GM21786 (cell line): ENCODE data around the gene NPY4R2.
"Not testable (repeated sequence)": the region's sequence is repeated elsewhere in the genome, so short reads cannot be mapped to it uniquely, and the experiment has no call there.

Experiments
- ATAC-seq: cut with Tn5 transposase; IDR thresholded peaks from one replicate; pipeline ENCODE4 v1.9.1; 2021; ENCODE audit not compliant: unreplicated experiment

NPY4R2 gene, protein sequence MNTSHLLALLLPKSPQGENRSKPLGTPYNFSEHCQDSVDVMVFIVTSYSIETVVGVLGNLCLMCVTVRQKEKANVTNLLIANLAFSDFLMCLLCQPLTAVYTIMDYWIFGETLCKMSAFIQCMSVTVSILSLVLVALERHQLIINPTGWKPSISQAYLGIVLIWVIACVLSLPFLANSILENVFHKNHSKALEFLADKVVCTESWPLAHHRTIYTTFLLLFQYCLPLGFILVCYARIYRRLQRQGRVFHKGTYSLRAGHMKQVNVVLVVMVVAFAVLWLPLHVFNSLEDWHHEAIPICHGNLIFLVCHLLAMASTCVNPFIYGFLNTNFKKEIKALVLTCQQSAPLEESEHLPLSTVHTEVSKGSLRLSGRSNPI

DNA sequence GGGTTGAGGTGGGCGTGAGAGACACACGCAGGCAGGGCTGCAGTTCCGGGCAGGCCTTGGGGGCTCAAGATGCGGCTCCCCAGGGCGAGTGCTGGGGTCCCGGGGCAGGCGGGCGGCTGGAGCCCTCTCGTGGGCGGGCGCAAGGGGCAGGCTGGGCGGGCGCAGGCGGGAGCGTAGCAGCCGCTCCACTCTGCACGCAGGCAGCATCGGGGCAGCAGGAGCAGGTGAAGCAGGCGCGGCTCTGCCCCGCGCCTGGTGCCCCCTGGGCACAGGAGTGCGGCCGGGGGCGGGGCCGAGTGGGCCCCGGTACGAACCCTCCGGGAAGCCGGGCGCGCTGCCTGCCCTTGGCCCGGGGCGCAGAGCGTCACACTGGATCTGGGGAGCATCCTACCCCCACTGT is at the start of gene NPY4R2:
Gene NPY4R2, plus strand, starts transcription at position 188 of the 400 bp plus-strand sequence. CDS start 3,326 bp downstream, outside the sequence.
- ATAC-seq = not testable (repeated sequence)

DNA sequence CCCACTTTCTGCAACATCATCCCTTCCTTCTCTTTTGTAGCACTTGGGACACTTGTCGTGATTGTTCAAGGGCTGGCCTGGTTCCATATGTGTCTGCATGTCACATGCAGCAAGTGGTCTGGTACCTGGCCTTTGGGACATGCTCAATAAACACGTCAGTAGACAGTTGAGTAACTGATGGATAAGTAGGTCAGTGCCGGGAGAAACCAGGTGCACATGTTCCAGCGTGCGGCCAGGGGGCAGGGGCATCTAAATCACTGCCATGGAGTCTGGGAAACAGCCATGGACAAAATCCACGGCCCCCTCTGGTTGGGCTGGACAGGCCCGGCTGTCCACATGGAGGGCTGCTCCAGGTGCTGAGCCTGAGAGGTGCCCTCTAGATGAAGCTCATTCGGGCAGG is 47.6 kb upstream of the NPY4R2 start:
- not testable (repeated sequence) for ATAC-seq

DNA sequence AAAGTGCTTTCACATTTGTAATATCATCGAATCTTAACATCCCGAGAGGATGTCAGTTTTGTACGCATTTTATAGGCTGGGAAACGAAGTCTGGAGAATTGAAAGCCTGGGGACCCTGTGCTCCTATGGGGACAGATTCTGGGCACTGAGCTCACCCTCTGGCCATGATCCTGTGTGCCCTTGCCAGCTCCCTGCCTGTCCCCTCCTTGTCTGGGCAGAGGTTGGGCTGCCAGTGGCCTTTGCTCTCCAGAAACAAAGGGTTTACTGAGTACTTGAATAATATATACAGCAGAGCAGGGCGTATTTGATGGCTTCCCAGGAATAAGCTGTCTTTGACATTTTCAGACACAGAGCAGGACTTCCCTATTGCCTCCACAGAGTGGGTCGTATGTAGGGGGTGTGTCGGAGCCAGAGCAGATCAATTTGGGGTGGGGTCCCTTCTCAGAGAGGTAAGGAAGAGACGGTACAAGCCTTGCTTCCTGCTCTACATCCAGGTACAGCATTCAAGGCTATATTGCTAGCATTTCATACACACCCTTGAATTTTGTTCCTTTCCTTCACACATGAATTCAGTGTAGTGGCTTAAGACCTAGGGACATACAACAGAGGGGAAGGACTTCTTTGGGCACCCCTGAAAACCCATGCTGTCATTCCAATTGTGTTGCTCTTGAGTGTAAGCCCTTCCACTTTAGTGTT is 46.8 kb upstream of the NPY4R2 start:
- not testable (repeated sequence) for ATAC-seq

DNA sequence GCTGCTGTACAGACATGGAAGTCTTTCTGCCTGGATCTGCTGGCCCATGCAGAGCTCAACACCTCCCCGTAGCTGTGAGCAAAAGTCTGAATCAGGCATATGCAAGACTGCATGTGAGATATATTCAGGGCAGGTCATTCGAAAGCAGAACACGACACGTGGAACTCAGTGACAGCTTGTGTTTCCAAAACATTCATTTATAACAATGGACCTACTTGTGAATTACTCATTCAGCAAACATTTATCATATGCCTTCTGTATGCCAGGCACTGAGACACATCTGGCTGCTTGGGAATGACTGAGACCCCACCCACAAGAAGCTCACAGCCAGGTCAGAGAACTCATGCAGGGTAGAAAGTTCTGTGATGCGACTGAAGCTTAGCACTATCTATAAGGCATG is 46.2 kb upstream of the NPY4R2 start:
- ATAC-seq = not testable (repeated sequence)

DNA sequence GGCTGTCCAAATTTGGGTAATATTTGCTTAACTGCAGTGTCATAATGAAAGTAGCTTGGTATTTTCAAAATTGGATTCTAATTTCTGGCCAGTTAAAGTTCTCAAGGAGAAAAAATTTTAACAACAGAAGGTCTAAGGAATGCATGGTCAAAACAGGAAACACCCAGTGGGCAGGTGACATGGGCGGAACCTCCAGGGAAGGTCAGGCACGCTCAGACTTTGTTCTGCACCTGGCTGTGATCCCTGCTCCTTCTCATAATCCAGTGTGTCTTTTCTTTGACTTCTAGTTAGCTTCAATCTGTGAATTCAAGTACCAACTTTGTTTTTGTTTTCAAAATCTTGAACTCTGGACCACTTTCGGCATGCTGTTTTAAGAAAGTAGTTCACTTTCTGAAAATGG is 34.2 kb upstream of the NPY4R2 start:
- not testable (repeated sequence) for ATAC-seq

DNA sequence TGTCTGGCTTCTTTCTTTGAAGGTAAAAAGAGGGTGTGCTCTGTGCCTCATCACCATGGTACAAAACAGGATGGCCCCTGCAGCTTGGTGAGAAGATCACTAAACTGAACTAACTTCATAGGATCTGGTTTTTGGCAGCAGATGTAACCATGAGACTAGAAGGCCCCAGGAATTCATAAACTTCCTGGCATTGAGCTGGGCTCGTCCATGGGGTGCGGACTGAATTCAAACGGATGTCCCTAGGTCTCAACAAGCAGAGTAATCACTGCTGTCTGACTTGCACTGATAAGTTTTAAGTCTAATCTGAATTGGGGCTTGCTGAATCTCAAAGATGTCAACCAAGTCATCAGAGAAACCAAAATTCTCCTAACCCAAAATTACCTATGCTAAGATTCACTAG is 33.5 kb upstream of the NPY4R2 start:
- ATAC-seq = not testable (repeated sequence)

DNA sequence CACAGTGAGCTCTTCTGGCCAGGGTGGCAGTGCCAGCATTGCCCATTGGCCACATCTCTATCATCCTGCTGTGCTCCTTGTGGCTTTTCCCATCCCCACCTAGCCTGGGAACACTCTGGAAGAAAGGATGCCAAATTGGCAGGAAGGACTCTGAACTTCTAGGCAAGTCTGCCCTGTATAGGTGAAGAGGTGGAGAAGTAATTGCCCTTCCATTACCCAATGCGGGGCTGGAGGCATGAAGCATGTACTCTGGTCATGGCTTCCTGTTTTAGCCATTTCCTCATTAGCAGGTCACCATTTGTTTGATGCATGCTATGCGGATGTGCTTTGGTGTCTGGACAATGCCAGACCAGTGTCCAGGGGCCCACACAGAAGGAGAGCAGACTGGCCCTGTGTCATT is 32.1 kb upstream of the NPY4R2 start:
- ATAC-seq = not testable (repeated sequence)

DNA sequence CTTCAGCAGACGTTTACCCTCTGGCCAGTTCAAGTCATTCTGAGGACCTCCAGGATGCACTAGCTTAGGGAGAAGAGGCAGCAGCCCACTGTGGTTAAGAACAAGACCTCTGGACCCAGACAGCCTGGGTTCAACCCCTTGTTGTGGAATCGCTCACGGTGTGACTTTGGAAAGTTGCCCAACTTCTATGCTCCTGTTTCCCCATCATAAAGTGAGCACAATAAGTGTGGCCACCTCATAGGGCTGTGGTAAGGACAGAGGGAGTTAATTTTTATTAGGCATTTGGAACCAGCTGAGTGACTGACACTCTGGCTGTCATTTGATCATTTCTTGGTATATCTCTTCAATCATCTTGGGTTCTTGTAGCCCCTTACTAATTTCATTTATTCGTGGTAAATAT is 31.6 kb upstream of the NPY4R2 start:
- ATAC-seq = not testable (repeated sequence)

DNA sequence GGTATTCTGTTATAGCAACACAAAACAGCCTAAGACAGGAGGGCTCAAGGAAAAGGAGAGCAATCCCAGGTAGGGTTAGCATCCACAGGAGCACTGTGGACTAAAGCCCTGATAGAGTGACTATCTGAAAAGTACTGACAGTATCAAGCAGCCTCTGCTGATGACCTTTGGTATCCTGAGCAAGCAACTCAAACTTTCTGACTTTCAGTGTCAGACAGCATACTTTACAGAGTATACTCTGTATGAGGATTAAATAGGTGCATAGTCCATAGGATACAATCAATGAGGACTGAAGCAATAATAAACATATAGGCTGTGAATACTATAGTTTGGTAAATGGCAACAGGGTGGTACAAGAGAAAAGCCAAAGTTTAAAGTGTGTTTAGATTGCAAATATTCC is 27.7 kb upstream of the NPY4R2 start:
- ATAC-seq = not testable (repeated sequence)

DNA sequence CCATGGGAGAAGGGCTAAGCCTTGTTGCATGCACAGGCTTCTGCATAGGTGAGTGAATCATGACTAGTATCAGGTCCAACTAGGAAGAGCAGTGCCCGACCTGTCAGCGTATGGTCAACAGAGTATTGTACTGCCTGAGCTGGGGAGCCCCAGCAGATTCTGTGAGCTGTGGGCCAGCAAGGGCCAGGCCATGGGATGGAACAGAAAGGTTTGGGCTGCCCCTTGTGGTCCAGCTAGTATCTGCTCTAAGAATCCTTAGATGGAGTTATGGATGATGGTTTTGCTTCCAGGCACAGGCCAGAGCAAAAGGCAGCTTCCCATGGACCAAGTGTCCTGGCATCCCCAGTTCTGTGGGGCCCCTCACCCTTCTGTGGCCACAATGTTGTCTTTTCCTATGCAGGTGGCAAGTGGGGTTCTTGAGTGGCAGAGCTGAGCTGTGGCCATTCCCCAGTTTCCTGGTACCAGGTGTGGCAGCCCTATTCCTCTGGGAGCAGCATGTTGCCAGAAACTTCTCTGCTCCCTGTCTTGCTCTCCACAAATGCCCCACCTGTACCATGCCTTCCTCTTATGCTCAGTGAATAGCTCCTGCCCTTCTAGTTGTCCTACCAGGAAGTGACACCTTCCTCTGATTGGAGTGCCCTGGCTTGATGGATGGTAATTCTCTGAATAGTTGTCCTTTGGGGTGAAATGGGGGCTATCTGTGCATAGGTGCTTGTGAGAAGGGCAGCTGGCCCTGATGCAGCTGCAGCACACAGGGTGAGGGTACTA is 25.8 kb upstream of the NPY4R2 start:
- not testable (repeated sequence) for ATAC-seq

DNA sequence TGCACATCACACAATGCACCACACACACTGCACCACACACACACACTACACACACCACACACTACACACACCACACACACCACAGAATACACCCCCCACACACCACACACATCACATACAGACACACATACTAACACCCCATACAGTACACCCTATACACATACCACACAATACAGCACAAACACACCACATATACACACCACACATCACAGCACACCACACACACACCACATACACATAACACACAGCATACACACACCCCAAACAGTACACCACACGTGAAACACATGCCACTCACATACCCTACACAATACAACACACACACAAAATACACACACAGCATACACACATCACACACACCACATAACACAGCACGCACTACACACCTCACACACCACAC is 23.9 kb upstream of the NPY4R2 start:
- not testable (repeated sequence) for ATAC-seq

DNA sequence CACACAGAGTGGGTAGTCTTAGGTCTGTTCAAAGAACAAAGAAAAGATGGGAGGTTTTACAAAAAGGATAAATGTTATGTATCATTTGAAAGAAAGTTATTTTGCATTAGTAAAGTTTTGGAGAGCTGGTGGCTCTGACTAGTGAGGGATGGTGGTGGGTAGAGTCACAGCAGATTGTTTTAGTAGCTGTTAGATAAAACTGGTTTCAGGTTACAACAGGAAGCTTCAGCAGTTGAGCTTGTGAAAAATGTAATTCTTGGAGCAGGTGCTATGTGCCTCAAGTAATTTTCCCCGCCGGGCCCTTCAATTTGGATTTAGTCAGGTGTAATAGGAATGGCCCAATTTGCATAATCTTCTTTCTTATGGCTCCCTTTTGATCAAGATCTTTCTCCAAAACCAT is 20.6 kb upstream of the NPY4R2 start:
- not testable (repeated sequence) for ATAC-seq

DNA sequence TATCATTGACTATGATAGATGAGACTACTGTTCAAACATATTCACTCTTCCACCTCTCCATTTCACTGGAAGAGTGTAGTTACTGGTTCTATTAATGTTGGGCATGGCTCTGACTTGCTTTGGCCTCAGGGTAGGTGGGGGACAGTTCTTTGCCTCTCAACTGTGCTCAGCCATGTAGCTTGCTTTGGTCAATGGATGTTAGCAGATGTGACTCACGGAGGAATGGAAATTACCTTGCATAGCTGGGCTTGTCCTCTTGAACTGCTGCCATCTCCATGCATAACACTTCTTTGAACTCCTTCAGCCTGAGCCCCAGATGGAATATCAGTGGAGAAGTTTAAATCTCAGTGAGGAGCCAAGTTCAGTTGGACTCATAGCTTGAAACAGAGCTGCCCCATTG is 9.1 kb upstream of the NPY4R2 start:
- ATAC-seq = not testable (repeated sequence)

DNA sequence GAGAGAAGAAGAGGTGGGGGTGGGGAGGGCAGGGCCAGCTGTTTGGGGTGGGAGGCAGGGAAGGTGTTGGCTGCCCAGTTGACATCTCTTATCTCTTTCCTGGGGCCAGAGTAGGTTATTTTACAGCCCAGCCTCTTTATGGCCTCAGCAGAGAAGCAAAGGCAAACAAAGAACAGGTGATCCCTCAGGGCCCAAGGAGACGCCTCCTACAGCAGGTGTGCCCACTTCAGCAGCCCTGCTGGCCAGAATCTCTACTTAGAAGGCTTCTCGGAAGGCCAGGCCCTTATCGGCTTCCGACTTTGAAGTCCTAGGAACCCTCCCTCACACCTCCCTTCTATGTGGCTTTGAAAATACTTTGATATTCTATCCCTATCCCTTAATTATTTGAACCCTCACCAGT is 8.0 kb upstream of the NPY4R2 start:
- not testable (repeated sequence) for ATAC-seq

DNA sequence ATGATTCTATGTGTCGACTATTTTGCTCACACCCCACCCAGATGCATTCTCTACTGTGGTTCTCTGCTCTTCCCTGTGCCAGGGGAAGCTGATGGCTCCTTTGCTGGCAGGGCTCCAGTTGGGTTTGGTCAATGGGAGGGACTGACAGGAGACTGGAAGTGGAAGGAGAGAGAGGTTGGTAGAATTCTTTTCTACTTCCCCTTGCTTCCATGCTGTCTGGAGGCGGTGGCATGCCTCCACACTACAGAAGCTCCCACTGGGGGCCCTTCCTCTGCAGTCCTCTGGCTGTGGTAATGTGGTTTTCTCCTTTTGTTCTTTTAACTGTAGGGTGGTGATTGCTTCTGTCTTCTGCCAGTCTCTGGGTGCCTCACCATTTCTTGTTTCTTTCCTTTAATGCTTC is 4.4 kb upstream of the NPY4R2 start:
- ATAC-seq = not testable (repeated sequence)

DNA sequence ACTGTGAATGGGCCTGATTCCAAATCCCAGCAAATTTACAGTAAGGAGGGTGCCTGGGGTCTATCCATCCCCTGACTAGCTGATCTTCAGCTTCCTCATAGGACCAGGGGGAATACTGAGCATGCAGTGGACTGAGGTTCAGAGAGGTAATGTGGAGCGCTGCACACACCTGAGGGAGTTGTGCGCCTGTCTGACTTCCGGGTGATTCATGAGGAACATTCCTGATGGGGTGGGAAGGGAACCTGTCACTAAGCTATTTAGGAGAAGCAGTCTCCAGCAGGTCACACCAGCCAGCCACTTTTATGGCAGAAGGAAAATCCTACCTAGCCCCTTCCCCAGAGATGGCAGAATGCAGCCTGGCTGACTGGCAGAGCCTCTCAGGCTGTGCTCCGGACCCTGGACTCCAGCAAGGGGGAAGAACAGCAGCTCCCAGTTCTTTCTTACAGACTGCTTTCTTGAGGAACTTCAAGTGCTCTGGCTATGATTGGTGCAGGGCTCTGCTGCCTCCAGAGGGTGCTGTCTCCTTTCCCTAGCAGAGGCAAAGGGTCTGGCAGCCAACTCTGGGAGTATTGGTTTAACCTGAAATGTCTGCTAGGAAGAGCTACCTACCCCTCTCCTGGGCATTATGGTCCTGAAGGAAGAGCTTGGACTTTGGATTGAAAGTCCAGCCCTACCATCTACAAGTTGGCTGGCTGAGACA is 2.5 kb upstream of the NPY4R2 start:
- ATAC-seq = not testable (repeated sequence)

DNA sequence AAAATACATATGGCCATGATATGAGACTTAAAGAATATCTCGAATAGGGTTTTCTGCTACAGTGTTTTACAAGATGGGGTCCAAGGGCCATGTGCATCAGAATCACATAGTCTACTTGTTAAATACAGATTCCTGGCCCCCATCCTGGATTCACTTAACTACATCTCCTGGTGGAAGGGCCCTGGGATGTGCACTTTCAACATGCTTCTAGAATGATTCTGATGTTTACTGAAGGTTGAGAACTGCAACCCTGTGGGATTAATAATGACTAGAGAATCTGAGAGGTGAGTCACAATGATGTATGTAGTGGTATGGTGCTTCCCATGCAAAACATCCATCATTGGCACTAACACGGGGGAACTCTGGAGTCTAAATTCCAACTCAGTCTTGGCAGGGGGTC is 2.1 kb downstream of the NPY4R2 start:
- not testable (repeated sequence) for ATAC-seq

DNA sequence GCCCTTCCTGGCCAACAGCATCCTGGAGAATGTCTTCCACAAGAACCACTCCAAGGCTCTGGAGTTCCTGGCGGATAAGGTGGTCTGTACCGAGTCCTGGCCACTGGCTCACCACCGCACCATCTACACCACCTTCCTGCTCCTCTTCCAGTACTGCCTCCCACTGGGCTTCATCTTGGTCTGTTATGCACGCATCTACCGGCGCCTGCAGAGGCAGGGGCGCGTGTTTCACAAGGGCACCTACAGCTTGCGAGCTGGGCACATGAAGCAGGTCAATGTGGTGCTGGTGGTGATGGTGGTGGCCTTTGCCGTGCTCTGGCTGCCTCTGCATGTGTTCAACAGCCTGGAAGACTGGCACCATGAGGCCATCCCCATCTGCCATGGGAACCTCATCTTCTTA is 4.0 kb downstream of the NPY4R2 start:
- not testable (repeated sequence) for ATAC-seq

DNA sequence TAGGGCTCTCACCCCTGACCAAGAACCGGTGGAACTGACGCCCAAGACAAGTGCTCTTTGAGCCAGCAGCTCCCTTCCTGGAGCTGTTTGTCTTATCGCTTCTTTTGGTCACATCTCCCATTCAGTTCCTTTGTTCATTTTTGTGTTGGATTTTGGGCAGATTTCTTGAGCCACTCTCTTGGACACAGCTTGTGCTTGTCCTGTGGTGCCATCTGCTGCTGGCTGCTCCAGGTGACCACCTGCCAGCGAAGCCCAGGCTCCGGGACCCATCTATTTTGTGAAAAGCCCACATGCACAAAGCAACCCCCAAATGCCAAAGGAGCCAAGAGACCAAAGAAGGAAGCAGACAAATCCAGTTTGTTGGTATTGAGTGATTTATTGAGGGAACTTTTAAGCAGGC is 6.2 kb downstream of the NPY4R2 start:
- not testable (repeated sequence) for ATAC-seq

DNA sequence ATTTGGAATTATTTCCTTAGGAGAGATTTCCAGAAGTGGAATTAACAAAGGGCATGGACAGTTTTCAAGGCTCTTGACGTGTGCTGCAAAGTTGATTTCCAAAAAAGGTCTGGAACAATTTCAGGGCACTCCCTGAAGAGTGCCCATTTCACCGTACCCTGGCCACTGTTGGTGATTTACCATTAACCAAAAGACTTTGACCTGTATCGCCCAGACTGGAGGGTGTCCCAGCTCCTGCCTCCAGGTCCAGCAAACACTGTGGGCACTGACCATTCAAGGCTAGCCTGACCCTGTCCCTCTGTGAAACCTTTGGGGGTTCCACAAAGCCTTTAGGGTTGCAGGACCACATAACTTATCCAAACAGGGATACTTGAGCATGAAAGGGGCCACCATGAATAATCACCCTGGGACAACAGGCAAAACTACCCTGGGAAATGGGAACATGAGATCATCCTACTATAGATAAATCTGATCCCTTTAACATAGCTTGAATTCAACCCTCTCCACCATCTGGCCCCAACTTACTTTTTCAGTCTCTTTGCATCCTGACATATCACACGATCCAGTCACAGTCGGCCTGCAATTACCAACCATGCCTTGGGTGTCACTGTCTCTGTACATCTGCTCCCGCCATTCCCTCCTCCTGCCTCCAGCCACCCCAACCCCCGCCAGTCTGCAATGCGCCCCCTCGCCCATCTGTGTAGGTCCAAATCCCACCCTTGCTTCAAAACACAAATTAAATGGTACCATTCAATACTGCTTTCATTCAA is 8.9 kb downstream of the NPY4R2 start:
- not testable (repeated sequence) for ATAC-seq
